PC-3 (cell line): ENCODE data around the gene ZG16.
"Not testable (repeated sequence)": the region's sequence is repeated elsewhere in the genome, so short reads cannot be mapped to it uniquely, and the experiment has no call there.

Source experiments
- CTCF ChIP-seq: fragments of 300-600 bp; sonication (generic); conservative IDR thresholded peaks from 2 replicates; pipeline ENCODE4 v1.5.1; 2017; ENCODE audit warnings: antibody characterized with exemption, low read depth, mild to moderate bottlenecking, low read length
- EZH2 ChIP-seq: fragments of 300-600 bp; sonication (generic); IDR thresholded peaks from one replicate; pipeline ENCODE4 v1.6.1; 2017; ENCODE audit warnings: antibody characterized with exemption, mild to moderate bottlenecking, low read length; ENCODE audit not compliant: unreplicated experiment
- EZH2phosphoT487 ChIP-seq: fragments of 300-600 bp; sonication (generic); IDR thresholded peaks from 2 replicates; pipeline ENCODE4 v1.6.1; 2018; ENCODE audit warnings: mild to moderate bottlenecking, antibody characterized with exemption, low read length, borderline replicate concordance

DNA sequence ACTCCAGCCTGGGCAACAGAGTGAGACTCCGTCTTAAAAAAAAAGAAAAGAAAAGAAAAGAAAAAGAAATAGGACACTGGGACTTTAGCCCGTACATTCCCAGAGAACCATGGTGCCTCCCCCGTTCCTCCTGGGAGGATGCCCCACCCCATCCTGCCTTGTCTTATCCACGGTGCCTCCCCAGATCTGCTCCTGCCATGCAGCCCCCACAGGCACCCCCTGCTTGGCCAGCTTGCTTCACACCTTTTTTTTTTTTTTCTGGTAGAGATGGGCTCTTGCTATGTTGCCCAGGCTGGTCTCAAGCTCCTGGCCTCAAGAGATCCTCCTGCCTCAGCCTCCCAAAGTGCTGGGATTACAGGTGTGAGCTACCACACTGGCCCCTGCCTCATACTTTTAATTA is 31.5 kb upstream of the ZG16 start:
- TF ChIP-seq CTCF, EZH2, EZH2phosphoT487: not testable (repeated sequence)
